ENCODE measurements around the gene GRAMD2B.

The GRAMD2B gene

DNA sequence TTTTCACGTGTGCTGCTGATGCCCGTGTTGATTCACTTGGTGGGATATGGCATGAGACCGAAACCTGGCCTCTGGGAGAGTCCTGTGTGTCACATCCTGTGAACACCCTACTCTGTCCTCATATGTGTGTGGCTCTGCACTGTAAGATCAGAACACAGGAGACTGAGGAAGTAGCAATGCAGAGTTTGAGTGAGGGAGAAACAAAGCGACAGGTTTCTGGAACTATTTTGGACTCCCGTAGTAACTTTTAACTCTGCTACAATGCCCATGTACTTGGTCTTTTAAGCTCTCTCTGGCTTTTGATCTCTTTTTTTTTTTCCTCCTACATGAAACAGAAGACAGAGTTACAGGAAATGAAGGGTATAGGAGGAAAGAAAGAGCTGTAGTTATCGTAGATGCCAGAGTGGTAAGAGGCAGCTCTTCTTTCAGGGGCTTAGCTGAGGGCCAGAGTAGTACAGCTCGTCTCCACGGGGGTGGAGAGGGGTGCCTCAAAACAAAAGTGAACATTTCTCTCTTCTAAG is 26.6 kb downstream of the GRAMD2B start:
- peaks cover 17% of the 10 kb centered on the region for H3K4me1 ChIP-seq (ENCODE audit: insufficient read depth, low read length, poor library complexity, severe bottlenecking)
- no peaks in the 10 kb centered on the region for H3K9me3 ChIP-seq (ENCODE audit: insufficient read depth, low read depth, low read length)
- no peaks in the 10 kb centered on the region for H3K79me2 ChIP-seq (ENCODE audit: insufficient read depth, low read length)
- no peak for TF ChIP-seq EZH2phosphoT487 (IDR thresholded peaks at IDR 0.05; ENCODE audit: borderline replicate concordance)
- TF ChIP-seq, protein P1, sequence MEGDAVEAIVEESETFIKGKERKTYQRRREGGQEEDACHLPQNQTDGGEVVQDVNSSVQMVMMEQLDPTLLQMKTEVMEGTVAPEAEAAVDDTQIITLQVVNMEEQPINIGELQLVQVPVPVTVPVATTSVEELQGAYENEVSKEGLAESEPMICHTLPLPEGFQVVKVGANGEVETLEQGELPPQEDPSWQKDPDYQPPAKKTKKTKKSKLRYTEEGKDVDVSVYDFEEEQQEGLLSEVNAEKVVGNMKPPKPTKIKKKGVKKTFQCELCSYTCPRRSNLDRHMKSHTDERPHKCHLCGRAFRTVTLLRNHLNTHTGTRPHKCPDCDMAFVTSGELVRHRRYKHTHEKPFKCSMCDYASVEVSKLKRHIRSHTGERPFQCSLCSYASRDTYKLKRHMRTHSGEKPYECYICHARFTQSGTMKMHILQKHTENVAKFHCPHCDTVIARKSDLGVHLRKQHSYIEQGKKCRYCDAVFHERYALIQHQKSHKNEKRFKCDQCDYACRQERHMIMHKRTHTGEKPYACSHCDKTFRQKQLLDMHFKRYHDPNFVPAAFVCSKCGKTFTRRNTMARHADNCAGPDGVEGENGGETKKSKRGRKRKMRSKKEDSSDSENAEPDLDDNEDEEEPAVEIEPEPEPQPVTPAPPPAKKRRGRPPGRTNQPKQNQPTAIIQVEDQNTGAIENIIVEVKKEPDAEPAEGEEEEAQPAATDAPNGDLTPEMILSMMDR (conservative IDR thresholded peaks at IDR 0.05; ENCODE audit: low read length): no peak
- peak overlapping the region; percentile 90 for H3K4me2 ChIP-seq (ENCODE audit: low read depth, low read length, poor library complexity, severe bottlenecking)
- H2AFZ ChIP-seq (ENCODE audit: low read length): peak overlapping the region; percentile 97
- no peaks in the 10 kb centered on the region for H3K9me2 ChIP-seq (replicated peaks; ENCODE audit: low read depth, low read length)
- no peaks in the 10 kb centered on the region for H3K27me3 ChIP-seq (ENCODE audit: insufficient read depth, low read length, poor library complexity, severe bottlenecking)
- peak overlapping the region; percentile 73 for H3K9ac ChIP-seq (ENCODE audit: low read depth, low read length, poor library complexity, severe bottlenecking)
- no peaks in the 10 kb centered on the region for H3K36me3 ChIP-seq (ENCODE audit: insufficient read depth, low read length)
- H3F3A ChIP-seq (ENCODE audit: low read depth): 0 out of 2 replicates have a peak, but pooled peaks cover 6% of the 10 kb centered on the region
- no peaks in the 10 kb centered on the region for H4K20me1 ChIP-seq (ENCODE audit: insufficient read depth, low read length, poor library complexity, severe bottlenecking)
- peak overlapping the region; percentile 73 for H3K4me3 ChIP-seq (ENCODE audit: low read length, poor library complexity, severe bottlenecking)

DNA sequence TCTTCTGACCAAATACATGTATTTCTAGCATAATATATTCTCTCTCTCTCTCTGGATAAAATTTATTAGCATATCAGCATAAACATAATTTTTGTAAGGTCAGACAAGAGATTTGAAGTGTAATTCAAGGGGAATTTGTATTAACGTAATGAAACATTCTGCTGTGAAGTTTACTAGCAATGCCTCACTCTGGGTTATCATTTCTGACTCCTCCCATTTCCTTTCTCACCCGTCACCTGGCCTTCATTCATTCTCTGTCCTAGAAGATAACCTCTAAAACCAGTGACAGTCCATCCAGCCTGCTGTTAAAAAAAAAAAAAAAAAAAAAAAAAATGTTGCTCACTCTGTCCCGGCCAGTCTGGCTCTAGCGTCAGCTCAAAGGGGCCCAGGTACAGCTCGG is 27.1 kb downstream of the GRAMD2B start:
- H3K9ac ChIP-seq (ENCODE audit: low read depth, low read length, poor library complexity, severe bottlenecking): peak overlapping the region; percentile 73
- no peaks in the 10 kb centered on the region for H3K9me3 ChIP-seq (ENCODE audit: insufficient read depth, low read depth, low read length)
- no peaks in the 10 kb centered on the region for H3K9me2 ChIP-seq (replicated peaks; ENCODE audit: low read depth, low read length)
- H3F3A ChIP-seq (ENCODE audit: low read depth): 0 out of 2 replicates have a peak, but pooled peaks cover 6% of the 10 kb centered on the region
- peaks cover 17% of the 10 kb centered on the region for H3K4me1 ChIP-seq (ENCODE audit: insufficient read depth, low read length, poor library complexity, severe bottlenecking)
- H3K4me3 ChIP-seq (ENCODE audit: low read length, poor library complexity, severe bottlenecking): peak overlapping the region; percentile 73
- H3K36me3 ChIP-seq (ENCODE audit: insufficient read depth, low read length): no peaks in the 10 kb centered on the region
- H3K27me3 ChIP-seq (ENCODE audit: insufficient read depth, low read length, poor library complexity, severe bottlenecking): no peaks in the 10 kb centered on the region
- H3K79me2 ChIP-seq (ENCODE audit: insufficient read depth, low read length): no peaks in the 10 kb centered on the region
- peak overlapping the region; percentile 97; the same call in 1 of the 2 replicates for H2AFZ ChIP-seq (ENCODE audit: low read length)
- no peak for TF ChIP-seq EZH2phosphoT487 (IDR thresholded peaks at IDR 0.05; ENCODE audit: borderline replicate concordance)
- TF ChIP-seq, protein P1 (conservative IDR thresholded peaks at IDR 0.05; ENCODE audit: low read length): no peak
- peak overlapping the region; percentile 90 for H3K4me2 ChIP-seq (ENCODE audit: low read depth, low read length, poor library complexity, severe bottlenecking)
- no peaks in the 10 kb centered on the region for H4K20me1 ChIP-seq (ENCODE audit: insufficient read depth, low read length, poor library complexity, severe bottlenecking)

DNA sequence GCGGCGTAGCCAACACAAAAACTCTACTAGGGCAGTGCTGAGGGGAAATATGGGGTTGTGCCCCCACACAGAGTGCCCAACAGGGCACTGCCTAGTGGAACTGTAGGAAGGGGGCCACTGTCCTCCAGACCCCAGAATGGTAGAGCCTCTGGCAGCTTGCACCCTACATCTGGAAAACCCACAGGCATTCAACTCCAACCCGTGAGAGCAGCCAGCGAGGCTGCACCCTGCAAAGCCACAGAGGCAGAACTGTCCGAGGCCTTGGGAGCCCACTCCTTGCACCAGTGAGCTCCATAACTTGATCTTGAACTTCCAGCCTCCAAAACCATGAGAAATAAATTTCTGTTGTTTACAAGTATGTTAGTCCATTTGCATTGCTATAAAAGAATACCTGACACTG is 27.7 kb downstream of the GRAMD2B start:
- Histone ChIP-seq H3K9me2 (replicated peaks; ENCODE audit: low read depth, low read length) (no peaks in the 10 kb centered on the region), H3K27me3 (ENCODE audit: insufficient read depth, low read length, poor library complexity, severe bottlenecking) (no peaks in the 10 kb centered on the region), H3K9me3 (ENCODE audit: insufficient read depth, low read depth, low read length) (no peaks in the 10 kb centered on the region), H3F3A (ENCODE audit: low read depth) (0 out of 2 replicates have a peak, but pooled peaks cover 6% of the 10 kb centered on the region), H3K4me1 (ENCODE audit: insufficient read depth, low read length, poor library complexity, severe bottlenecking) (peaks cover 14% of the 10 kb centered on the region), H3K9ac (ENCODE audit: low read depth, low read length, poor library complexity, severe bottlenecking) (peak overlapping the region; percentile 39), H2AFZ (ENCODE audit: low read length) (no peak overlapping the region), H4K20me1 (ENCODE audit: insufficient read depth, low read length, poor library complexity, severe bottlenecking) (no peaks in the 10 kb centered on the region), H3K4me3 (ENCODE audit: low read length, poor library complexity, severe bottlenecking) (peak overlapping the region; percentile 73), H3K79me2 (ENCODE audit: insufficient read depth, low read length) (no peaks in the 10 kb centered on the region), H3K36me3 (ENCODE audit: insufficient read depth, low read length) (no peaks in the 10 kb centered on the region), H3K4me2 (ENCODE audit: low read depth, low read length, poor library complexity, severe bottlenecking) (peak overlapping the region; percentile 90)
- no peak for TF ChIP-seq EZH2phosphoT487 (IDR thresholded peaks at IDR 0.05; ENCODE audit: borderline replicate concordance)
- TF ChIP-seq, protein P1 (conservative IDR thresholded peaks at IDR 0.05; ENCODE audit: low read length): no peak

Data from Loucy (cell line).